ENCODE measurements around the gene UBA3. TPM values are rescaled to one million over a fixed set of nuclear protein-coding genes. Genes with fewer than 3 reads are reported as not detected.

UBA3 gene
- total RNA-seq, 1 donor from 2014 or later = 46.6 TPM

GRCh38 chr3:69121950-69122349 is 41.8 kb upstream of the UBA3 start:
- H3K27me3 ChIP-seq (ENCODE audit: control insufficient read depth, insufficient read depth, low read length) = no peaks in the 10 kb centered on the region
- no peak overlapping the region for H3K4me3 ChIP-seq (ENCODE audit: low read depth, low read length)
- no peaks in the 10 kb centered on the region for H3K36me3 ChIP-seq (ENCODE audit: control insufficient read depth, insufficient read depth, low read length)
- no peak for DNase-seq (ENCODE audit: low read depth)
- no peak for TF ChIP-seq CTCF (IDR thresholded peaks at IDR 0.05; ENCODE audit: insufficient read depth, low read length, severe bottlenecking)
- FAIRE-seq = no peak

- H3K36me3 ChIP-seq (ENCODE audit: control insufficient read depth, insufficient read depth, low read length) = no peaks in the 10 kb centered on the region
- DNase-seq (ENCODE audit: low read depth) (no peak), FAIRE-seq (no peak)
- no peak overlapping the region for H3K4me3 ChIP-seq (ENCODE audit: low read depth, low read length)
- no peaks in the 10 kb centered on the region for H3K27me3 ChIP-seq (ENCODE audit: control insufficient read depth, insufficient read depth, low read length)
- no peak for TF ChIP-seq CTCF (IDR thresholded peaks at IDR 0.05; ENCODE audit: insufficient read depth, low read length, severe bottlenecking)
Measured at GRCh38 chr3:69121513-69121912, 41.3 kb upstream of the UBA3 start.

GRCh38 chr3:69120879-69121464 is 40.8 kb upstream of the UBA3 start:
- Histone ChIP-seq H3K36me3 (ENCODE audit: control insufficient read depth, insufficient read depth, low read length) (no peaks in the 10 kb centered on the region), H3K4me3 (ENCODE audit: low read depth, low read length) (no peak overlapping the region), H3K27me3 (ENCODE audit: control insufficient read depth, insufficient read depth, low read length) (no peaks in the 10 kb centered on the region)
- no peak for FAIRE-seq
- peak; percentile 85 for DNase-seq (ENCODE audit: low read depth)
- TF ChIP-seq CTCF (IDR thresholded peaks at IDR 0.05; ENCODE audit: insufficient read depth, low read length, severe bottlenecking) = peak; percentile 86

- TF ChIP-seq CTCF (IDR thresholded peaks at IDR 0.05; ENCODE audit: insufficient read depth, low read length, severe bottlenecking) = no peak
- no peak overlapping the region for H3K4me3 ChIP-seq (ENCODE audit: low read depth, low read length)
- DNase-seq (ENCODE audit: low read depth) (no peak), FAIRE-seq (no peak)
- no peaks in the 10 kb centered on the region for H3K27me3 ChIP-seq (ENCODE audit: control insufficient read depth, insufficient read depth, low read length)
- no peaks in the 10 kb centered on the region for H3K36me3 ChIP-seq (ENCODE audit: control insufficient read depth, insufficient read depth, low read length)
Measured at GRCh38 chr3:69119681-69120080, 39.5 kb upstream of the UBA3 start.

GRCh38 chr3:69119138-69119537 is 39.0 kb upstream of the UBA3 start:
- TF ChIP-seq CTCF (IDR thresholded peaks at IDR 0.05; ENCODE audit: insufficient read depth, low read length, severe bottlenecking) = no peak
- peak; percentile 13 for FAIRE-seq
- Histone ChIP-seq H3K27me3 (ENCODE audit: control insufficient read depth, insufficient read depth, low read length) (no peaks in the 10 kb centered on the region), H3K36me3 (ENCODE audit: control insufficient read depth, insufficient read depth, low read length) (no peaks in the 10 kb centered on the region), H3K4me3 (ENCODE audit: low read depth, low read length) (no peak overlapping the region)
- no peak for DNase-seq (ENCODE audit: low read depth)

GRCh38 chr3:69118555-69118954 is 38.4 kb upstream of the UBA3 start:
- no peak for TF ChIP-seq CTCF (IDR thresholded peaks at IDR 0.05; ENCODE audit: insufficient read depth, low read length, severe bottlenecking)
- Histone ChIP-seq H3K27me3 (ENCODE audit: control insufficient read depth, insufficient read depth, low read length) (no peaks in the 10 kb centered on the region), H3K36me3 (ENCODE audit: control insufficient read depth, insufficient read depth, low read length) (no peaks in the 10 kb centered on the region), H3K4me3 (ENCODE audit: low read depth, low read length) (no peak overlapping the region)
- DNase-seq (ENCODE audit: low read depth) (no peak), FAIRE-seq (no peak)
